Kidney epithelial cell (primary cell): ENCODE data around the gene MECR. TPM values are rescaled to one million over a fixed set of nuclear protein-coding genes. Genes with fewer than 3 reads are reported as not detected.

Source experiments
- DNase-seq: peaks from one replicate; pipeline ENCODE4 v3.0.0-alpha.2; 2010; ENCODE audit warnings: low read depth
- H3K27me3 ChIP-seq: 2 replicates; pipeline ENCODE4 v1.6.0; 2011; ENCODE audit warnings: low read length; ENCODE audit not compliant: control insufficient read depth, insufficient read depth
- H3K36me3 ChIP-seq: 2 replicates; pipeline ENCODE4 v1.5.1; 2011; ENCODE audit warnings: low read length; ENCODE audit not compliant: control insufficient read depth, insufficient read depth
- H3K4me3 ChIP-seq: 2 replicates; pipeline ENCODE4 v1.5.1; 2011; ENCODE audit warnings: low read depth, mild to moderate bottlenecking, control low read depth, low read length
- total RNA-seq: library from RNA; depleted of rRNA; stranded (reverse); fragments of >200 nt; gene quantifications from 2 replicates; pipeline ENCODE4 v1.2.3, GENCODE V29; 2015
- TF ChIP-seq, protein P1 (sequence below): IDR thresholded peaks from 2 replicates; pipeline ENCODE4 v1.5.1; 2011; ENCODE audit warnings: mild to moderate bottlenecking, moderate library complexity, low read length, control low read depth, inconsistent platforms; ENCODE audit not compliant: insufficient read depth, poor library complexity, severe bottlenecking

The MECR gene
- total RNA-seq, 1 donor from 2014 or later: 23.6 TPM

DNA sequence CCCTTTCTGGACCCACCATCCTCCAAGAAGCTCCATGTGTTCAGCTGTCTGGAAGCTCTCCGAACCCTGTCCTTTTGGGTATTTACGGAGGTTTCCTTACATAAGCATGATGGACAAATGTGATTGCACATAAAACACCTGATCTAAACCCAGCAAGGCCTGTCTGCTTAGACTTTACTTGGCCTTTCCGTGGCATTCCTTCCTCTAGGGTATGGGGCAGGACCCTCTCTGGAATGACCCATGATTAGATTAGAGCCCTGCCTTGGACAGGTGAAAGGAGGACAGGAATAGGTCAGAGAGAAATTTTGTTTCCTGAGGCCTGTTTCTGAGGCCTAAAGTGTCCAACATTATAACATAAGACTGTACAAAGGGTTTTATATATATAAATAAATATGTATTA, 22.4 kb upstream of the MECR start:
- Histone ChIP-seq H3K4me3 (no peak overlapping the region), H3K36me3 (no peaks in the 10 kb centered on the region), H3K27me3 (no peaks in the 10 kb centered on the region)
- TF ChIP-seq, protein P1, sequence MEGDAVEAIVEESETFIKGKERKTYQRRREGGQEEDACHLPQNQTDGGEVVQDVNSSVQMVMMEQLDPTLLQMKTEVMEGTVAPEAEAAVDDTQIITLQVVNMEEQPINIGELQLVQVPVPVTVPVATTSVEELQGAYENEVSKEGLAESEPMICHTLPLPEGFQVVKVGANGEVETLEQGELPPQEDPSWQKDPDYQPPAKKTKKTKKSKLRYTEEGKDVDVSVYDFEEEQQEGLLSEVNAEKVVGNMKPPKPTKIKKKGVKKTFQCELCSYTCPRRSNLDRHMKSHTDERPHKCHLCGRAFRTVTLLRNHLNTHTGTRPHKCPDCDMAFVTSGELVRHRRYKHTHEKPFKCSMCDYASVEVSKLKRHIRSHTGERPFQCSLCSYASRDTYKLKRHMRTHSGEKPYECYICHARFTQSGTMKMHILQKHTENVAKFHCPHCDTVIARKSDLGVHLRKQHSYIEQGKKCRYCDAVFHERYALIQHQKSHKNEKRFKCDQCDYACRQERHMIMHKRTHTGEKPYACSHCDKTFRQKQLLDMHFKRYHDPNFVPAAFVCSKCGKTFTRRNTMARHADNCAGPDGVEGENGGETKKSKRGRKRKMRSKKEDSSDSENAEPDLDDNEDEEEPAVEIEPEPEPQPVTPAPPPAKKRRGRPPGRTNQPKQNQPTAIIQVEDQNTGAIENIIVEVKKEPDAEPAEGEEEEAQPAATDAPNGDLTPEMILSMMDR: no peak
- no peak for DNase-seq

DNA sequence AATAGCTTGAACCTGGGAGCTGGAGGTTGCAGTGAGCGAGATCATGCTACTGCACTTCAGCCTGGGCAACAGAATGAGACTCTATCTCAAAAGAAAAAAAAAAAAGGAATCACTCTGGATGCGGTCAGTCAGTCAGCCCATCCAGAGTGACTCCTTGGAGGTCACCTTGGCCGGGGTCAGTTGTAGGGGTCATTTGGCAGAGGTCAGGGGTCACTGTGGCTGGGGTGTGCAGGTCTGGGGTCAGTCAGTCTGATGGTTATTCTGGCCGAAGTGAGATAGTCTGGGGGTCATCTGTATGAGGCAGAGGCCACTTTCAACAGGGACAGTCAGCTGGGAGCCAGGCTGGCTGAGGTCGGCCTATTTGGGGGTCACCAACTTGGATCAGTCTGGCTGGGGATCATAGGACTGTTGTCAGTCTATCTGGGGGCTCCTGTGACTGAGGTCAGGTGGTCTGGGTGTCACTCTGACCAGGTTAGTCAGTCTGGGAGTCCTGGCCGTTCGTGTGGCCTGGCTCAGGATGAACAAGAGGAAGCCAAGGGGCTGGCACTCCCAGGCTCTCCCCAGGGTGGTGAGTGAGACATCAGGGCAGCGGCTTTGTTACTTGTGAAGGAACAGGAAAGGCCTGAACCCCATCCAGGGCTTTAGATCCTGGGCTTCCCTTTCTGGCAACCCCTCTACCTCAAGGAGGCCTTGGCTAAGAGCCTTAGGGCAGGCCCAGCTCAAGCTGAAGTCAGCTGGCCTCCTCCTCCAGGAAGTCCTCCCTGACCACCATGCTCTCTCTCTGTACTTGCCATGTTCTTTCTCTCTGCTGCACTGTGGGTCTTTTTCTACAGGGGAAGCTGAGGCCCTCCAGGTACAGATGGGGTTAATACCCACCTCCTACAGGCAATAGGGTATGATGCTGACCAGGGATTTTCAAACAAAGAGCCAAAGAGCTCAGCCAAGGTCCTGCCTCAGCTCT, 20.7 kb upstream of the MECR start:
- Histone ChIP-seq H3K4me3 (no peak overlapping the region), H3K36me3 (no peaks in the 10 kb centered on the region), H3K27me3 (no peaks in the 10 kb centered on the region)
- TF ChIP-seq, protein P1: no peak
- DNase-seq: no peak

DNA sequence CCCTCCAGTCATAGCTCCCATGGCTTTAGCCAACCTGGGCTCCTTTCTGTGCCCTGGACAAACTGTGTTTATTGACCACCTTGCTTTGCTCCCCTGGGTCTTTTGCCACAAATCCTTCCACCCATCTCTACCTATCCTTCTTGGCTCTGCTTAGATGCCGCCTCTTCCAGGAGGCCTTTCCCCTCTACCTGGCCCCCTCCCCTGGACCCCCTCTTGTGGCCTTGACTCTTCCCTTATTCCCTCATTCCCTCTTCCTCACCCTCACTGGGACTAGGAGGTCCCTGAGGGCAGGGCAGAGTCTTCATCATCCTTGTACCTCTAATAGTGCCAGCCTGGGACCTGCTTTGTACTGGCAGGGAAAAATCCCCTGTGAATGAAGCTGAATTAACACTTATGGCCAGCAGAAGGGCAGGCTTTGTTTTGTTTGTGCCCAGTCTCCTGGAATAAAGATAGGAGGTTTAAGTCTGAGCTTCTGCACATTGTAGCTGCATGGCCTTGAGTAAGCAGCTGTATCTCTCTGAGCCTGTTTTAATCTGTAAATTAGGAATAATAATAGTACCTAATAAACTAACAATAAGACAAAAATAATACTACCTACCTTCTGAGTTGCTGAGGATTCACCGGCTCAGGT, 19.3 kb upstream of the MECR start:
- no peak overlapping the region for H3K4me3 ChIP-seq
- TF ChIP-seq, protein P1: no peak
- no peaks in the 10 kb centered on the region for H3K27me3 ChIP-seq
- H3K36me3 ChIP-seq: no peaks in the 10 kb centered on the region
- DNase-seq: no peak

DNA sequence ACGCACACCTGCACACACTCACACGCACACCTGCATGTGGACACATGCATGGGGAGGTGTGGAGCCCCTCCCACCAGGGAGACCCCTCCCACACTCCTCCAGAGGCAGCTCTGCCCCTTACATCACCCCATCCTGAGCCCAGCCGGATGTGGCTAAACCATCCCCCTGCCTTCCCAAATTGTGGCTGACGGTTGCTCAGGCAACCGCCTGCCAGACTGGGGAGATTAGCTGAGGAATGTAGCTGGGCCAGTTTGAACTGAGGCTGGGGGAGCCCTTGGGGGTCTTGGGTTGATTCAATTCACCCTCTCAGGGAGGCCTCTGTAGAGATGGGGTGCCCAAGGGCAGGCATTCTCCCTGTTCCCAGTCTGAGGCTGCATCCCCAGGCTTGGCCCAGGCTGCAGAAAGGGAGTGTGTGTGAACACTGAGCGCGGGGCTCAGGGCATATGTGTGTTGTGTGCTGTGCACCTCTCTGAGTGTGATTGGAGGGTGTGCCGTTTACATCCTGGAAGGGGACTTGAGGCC, 18.5 kb upstream of the MECR start:
- TF ChIP-seq, protein P1: no peak
- Histone ChIP-seq H3K4me3 (no peak overlapping the region), H3K36me3 (no peaks in the 10 kb centered on the region), H3K27me3 (no peaks in the 10 kb centered on the region)
- no peak for DNase-seq

DNA sequence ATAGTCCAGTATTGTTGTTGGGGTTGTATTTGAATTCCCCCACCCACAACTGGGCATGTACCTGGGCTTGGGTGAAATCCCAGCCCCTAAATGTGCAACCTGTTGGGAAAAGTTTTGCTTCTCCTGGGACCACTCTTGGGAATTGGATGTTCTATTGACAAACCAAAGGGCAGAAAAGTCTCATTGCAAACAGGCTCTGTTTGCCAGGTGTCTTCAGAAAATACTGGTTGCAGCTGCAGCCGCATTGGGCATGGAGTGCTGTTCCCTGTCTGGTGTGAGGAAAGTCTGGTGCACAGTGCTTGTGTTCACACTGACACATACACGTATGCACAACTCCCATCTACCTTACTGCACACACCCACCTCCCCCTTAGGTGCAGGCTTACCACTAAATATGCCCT, 17.7 kb upstream of the MECR start:
- no peak for DNase-seq
- TF ChIP-seq, protein P1: no peak
- Histone ChIP-seq H3K27me3 (no peaks in the 10 kb centered on the region), H3K36me3 (no peaks in the 10 kb centered on the region), H3K4me3 (no peak overlapping the region)
